Mesodermal cell (in vitro differentiated cells): ENCODE measurements around the gene SYNE4.

Experiments used
- H3K27ac ChIP-seq: 2 replicates; pipeline ENCODE4 v1.7.0; 2013; ENCODE audit warnings: mild to moderate bottlenecking, low read depth, low read length, moderate library complexity; ENCODE audit not compliant: severe bottlenecking
- H3K36me3 ChIP-seq: 2 replicates; pipeline ENCODE4 v1.7.1; 2013; ENCODE audit warnings: mild to moderate bottlenecking, low read length, moderate library complexity; ENCODE audit not compliant: control insufficient read depth, insufficient read depth
- H3K4me1 ChIP-seq: one replicate; pipeline ENCODE4 v1.7.1; 2013; ENCODE audit warnings: mild to moderate bottlenecking, low read length; ENCODE audit not compliant: insufficient read depth, control insufficient read depth, poor library complexity, severe bottlenecking
- H3K4me3 ChIP-seq: 2 replicates; pipeline ENCODE4 v1.7.0; 2013; ENCODE audit warnings: low read length, control low read depth, mild to moderate bottlenecking; ENCODE audit not compliant: insufficient read depth, poor library complexity, severe bottlenecking; ENCODE audit errors: extremely low read depth
- H3K9me3 ChIP-seq: 2 replicates; pipeline ENCODE4 v1.7.1; 2013; ENCODE audit warnings: mild to moderate bottlenecking, low read length, moderate library complexity; ENCODE audit not compliant: control insufficient read depth
- WGBS, 2 experiments: methylation state at CpG; one replicate each; pipeline ENCODE4 v1.1.5; 2013; ENCODE audit warnings: missing lambda C conversion rate in 2 of 2; ENCODE audit not compliant: insufficient coverage in 2 of 2; 5-methylcytosine and 5-hydroxymethylcytosine counted together

SYNE4 gene

DNA sequence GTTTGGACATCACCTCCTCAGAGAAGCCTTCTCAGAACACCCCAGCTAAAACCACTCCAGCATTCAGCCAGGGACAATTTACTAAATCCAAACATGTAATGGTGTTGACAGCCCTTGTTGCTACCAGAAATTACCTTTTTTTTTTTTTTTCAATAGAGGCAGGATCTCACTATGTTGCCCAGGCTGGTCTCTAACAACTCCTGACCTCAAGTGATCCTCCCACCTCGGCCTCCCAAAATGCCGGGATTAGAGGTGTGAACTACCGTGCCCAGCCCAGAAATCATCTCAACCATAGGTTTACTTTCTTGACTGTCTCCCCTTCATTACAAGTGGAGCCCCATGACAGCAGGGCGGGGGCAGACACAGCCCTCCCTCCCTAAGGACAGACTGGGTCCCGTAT, 14.8 kb upstream of the SYNE4 start:
- no peak overlapping the region for H3K4me3 ChIP-seq
- H3K27ac ChIP-seq = no peak overlapping the region
- 88 to 93% methylated on average over 5 of the region's 5 CpGs for WGBS, 2 experiments
- no peaks in the 10 kb centered on the region for H3K9me3 ChIP-seq
- H3K36me3 ChIP-seq = peaks cover 68% of the 10 kb centered on the region
- no peaks in the 10 kb centered on the region for H3K4me1 ChIP-seq

GRCh38 chr19:36019061-36019670, 10.6 kb upstream of the SYNE4 start:
- WGBS, 2 experiments = 96 to 97% methylated on average over 16 to 20 of the region's 22 CpGs
- Histone ChIP-seq H3K4me1 (peaks cover 3% of the 10 kb centered on the region), H3K9me3 (no peaks in the 10 kb centered on the region), H3K36me3 (peaks cover 63% of the 10 kb centered on the region), H3K4me3 (no peak overlapping the region), H3K27ac (no peak overlapping the region)

DNA sequence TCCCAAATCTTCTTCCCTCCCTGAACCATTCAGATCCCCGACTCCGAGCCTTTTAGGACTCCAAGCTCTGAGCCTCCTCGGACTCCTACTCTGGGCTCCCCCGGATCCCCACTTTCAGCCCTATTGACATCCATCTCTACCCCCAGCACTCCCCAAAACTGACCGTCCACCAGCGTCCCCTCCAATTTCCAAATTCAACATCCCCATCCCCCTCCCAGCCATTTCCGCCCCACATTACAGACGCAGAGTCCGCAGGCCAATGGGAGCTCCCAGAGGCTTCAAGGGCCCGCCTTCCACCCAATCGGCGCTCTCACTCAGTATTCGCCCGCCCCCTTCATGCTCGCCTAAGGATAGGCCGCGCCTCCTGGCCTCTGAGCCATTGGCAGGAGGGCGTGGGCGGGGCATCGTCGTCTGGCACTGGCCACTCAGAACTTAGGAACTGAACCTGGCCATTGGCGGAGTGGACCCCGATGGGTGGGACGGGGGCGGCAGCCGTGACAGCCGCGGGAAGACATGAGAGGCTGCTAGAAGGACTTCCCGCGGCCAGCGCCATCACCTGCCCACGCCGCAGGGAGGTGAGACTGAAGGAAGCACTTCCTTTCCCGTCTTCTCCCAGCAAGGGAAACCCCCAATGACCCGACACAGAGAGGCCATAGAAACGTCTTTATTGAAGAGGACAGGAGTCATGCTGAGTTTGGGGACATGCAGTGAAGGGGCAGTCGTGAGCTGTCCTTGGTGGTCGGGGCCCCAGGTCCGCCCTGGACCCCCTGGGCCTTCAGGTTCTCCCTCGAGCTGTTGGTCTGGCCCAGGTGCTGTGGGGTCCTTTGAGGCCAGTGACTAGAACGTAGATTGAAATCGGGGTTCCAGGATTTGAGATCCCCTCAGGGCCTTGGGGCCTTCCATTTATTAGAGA, 5.7 kb upstream of the SYNE4 start, which contains the start of gene ALKBH6:
ALKBH6 (minus strand) TSS at position 202 of the 913 bp plus-strand sequence. CDS start 816 bp downstream, outside the sequence.
- WGBS, 2 experiments = 1 to 4% methylated on average over 29 to 40 of the region's 42 CpGs
- Histone ChIP-seq H3K27ac (no peak within 1 kb of the TSS), H3K4me3 (peak within 1 kb of the TSS; percentile 88), H3K36me3 (peaks cover 27% of the 10 kb centered on the region), H3K9me3 (no peaks in the 10 kb centered on the region), H3K4me1 (peaks cover 8% of the 10 kb centered on the region)

DNA sequence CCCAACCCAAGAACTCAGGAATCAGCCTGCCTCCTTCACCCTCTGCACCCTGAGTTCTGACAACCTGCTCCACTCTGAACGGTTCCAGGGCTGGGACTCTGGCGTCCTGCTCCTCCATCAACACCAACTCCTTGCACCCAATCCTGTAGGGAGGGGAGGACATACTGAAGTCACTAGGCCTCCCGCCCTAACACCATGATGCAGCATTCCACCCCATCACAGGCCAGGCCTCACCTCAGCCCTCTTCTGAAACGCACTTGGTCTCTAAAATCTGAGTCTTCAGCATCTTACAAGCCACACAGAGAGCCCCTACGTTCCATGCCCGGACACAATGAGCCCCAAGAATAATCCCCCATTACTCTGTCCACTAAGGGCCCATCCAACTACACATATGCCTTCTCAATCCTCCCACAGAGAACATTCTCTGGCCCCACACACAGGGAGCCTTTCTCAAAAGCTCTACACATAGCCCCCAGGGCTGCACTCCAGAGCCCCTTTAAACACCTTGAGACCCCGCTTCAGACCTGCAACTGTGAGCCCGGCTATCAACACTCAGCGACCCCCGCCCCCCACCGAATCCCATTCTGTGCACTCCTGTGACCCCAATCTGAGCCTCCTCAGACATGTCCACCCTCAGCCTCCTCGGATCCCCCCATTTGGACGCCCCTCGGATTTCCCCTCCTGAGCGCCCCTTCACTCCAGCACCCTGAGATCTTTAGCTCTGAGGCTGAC, 4.8 kb upstream of the SYNE4 start:
- H3K9me3 ChIP-seq = no peaks in the 10 kb centered on the region
- H3K4me3 ChIP-seq = peak overlapping the region; percentile 88
- 19 to 36% methylated on average over 12 to 13 of the region's 15 CpGs for WGBS, 2 experiments
- peaks cover 8% of the 10 kb centered on the region for H3K4me1 ChIP-seq
- H3K36me3 ChIP-seq = peaks cover 19% of the 10 kb centered on the region
- H3K27ac ChIP-seq = no peak overlapping the region

DNA sequence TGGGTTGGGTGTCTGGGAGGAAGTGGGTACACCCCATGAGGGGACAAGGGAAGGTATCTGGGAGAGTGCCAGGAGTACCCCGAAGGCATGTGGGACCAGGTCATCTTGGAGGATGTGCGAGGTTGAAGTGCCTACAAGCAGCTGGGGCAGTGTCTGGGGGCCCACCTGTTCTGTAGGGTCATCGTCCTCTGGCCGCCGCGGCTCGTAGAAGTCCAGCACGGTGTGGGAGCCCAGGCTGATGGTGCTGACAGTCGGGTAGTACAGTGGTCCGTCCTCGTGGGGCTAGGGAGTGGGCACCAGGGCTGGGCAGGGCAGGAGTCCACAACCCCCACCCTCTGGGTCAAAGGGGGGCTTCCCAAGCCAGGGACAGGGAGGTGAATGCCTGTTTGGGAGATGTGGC, 1.8 kb upstream of the SYNE4 start:
- WGBS, 2 experiments = 95 to 96% methylated on average over 4 to 11 of the region's 11 CpGs
- peaks cover 8% of the 10 kb centered on the region for H3K4me1 ChIP-seq
- no peak overlapping the region for H3K4me3 ChIP-seq
- H3K36me3 ChIP-seq = no peaks in the 10 kb centered on the region
- H3K27ac ChIP-seq = no peak overlapping the region
- H3K9me3 ChIP-seq = no peaks in the 10 kb centered on the region

- peaks cover 8% of the 10 kb centered on the region for H3K4me1 ChIP-seq
- H3K4me3 ChIP-seq = peak overlapping the region; percentile 19
- H3K27ac ChIP-seq = no peak overlapping the region
- no peaks in the 10 kb centered on the region for H3K9me3 ChIP-seq
- 63 to 70% methylated on average over 12 to 15 of the region's 15 CpGs for WGBS, 2 experiments
- no peaks in the 10 kb centered on the region for H3K36me3 ChIP-seq
Measured at GRCh38 chr19:36009633-36010379, 1.2 kb upstream of the SYNE4 start.

GRCh38 chr19:36009220-36009619, 607 bp upstream of the SYNE4 start:
- no peaks in the 10 kb centered on the region for H3K9me3 ChIP-seq
- no peaks in the 10 kb centered on the region for H3K36me3 ChIP-seq
- H3K27ac ChIP-seq = no peak overlapping the region
- peaks cover 5% of the 10 kb centered on the region for H3K4me1 ChIP-seq
- WGBS, 2 experiments = 7 to 16% methylated on average over 28 to 48 of the region's 50 CpGs
- peak overlapping the region; percentile 19 for H3K4me3 ChIP-seq

DNA sequence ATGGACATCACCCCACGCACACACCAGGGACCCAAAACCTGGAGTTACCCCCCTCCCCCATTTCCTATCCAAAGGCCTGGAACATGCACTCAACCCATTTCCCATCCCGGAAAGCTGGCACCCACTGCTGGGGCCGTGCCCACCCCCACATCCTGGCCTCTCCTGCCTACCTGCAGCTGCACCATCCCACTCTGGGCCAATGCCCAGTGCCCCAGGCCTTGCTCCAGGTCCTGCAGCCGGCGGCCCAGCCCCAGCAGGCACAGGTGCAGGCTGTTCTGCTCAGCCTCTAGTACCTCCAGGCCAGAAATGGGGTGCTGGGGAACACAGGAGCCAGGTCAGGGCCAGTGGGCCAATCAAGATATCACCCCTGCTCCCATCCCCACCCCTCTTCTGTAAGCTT, 1.7 kb downstream of the SYNE4 start:
- Histone ChIP-seq H3K27ac (no peak overlapping the region), H3K9me3 (no peaks in the 10 kb centered on the region), H3K4me1 (peaks cover 5% of the 10 kb centered on the region), H3K4me3 (no peak overlapping the region), H3K36me3 (no peaks in the 10 kb centered on the region)
- 100% methylated on average over 3 to 4 of the region's 5 CpGs for WGBS, 2 experiments

- WGBS, 2 experiments = 97 to 100% methylated on average over 3 of the region's 4 CpGs
- no peak overlapping the region for H3K4me3 ChIP-seq
- H3K4me1 ChIP-seq = no peaks in the 10 kb centered on the region
- peaks cover 11% of the 10 kb centered on the region for H3K36me3 ChIP-seq
- no peak overlapping the region for H3K27ac ChIP-seq
- H3K9me3 ChIP-seq = no peaks in the 10 kb centered on the region
Measured at GRCh38 chr19:36003284-36003683, 5.3 kb downstream of the SYNE4 start.

DNA sequence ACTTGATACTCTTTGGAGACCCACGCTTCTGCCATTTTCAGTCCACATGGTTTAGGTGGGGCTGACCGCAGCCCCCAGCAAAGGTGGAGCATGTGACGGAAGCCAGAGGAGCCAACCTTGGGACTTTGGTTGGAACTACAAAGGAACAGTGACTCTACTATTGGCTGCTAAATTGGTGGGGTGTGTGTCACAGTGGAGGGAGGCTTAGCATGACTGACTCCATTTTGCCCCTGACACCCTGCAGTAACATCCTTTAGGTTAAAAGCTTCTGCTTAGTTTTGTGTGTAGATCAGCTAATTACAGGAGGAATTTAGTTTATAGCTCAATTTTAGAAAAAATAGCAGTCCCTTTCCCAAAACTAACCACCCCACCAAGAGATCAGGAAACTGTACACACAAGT, 7.0 kb downstream of the SYNE4 start:
- Histone ChIP-seq H3K36me3 (peaks cover 19% of the 10 kb centered on the region), H3K4me1 (no peaks in the 10 kb centered on the region), H3K27ac (no peak overlapping the region), H3K9me3 (no peaks in the 10 kb centered on the region), H3K4me3 (no peak overlapping the region)
- 89 to 100% methylated on average over 1 to 2 of the region's 3 CpGs for WGBS, 2 experiments
